Mucosa of descending colon (tissue), 3 donors: Measurements from ENCODE around the gene ATG3. TPM values are rescaled to one million over a fixed set of nuclear protein-coding genes. Genes with fewer than 3 reads are reported as not detected.
"Not testable (repeated sequence)": the region's sequence is repeated elsewhere in the genome, so short reads cannot be mapped to it uniquely, and the experiment has no call there.

Experiments used
- ATAC-seq: fragments of 200-7000 bp; cut with Tn5 transposase; one replicate; pipeline ENCODE4 v1.9.1; 2020; ENCODE audit warnings: mild to moderate bottlenecking, moderate library complexity
- DNase-seq, 3 donors: peaks; one replicate each; pipeline ENCODE4 v3.0.0-alpha.2; 2020
- H3K36me3 ChIP-seq: fragments of 200-600 bp; one replicate; pipeline ENCODE4 v1.8.0; 2021; ENCODE audit warnings: low read depth, mild to moderate bottlenecking
- H3K4me1 ChIP-seq: fragments of 200-600 bp; one replicate; pipeline ENCODE4 v1.8.0; 2021; ENCODE audit warnings: low read depth, mild to moderate bottlenecking
- H3K4me3 ChIP-seq: fragments of 200-600 bp; one replicate; pipeline ENCODE4 v1.8.0; 2021; ENCODE audit warnings: mild to moderate bottlenecking
- H3K9me3 ChIP-seq: fragments of 200-600 bp; one replicate; pipeline ENCODE4 v1.8.0; 2021; ENCODE audit warnings: mild to moderate bottlenecking
- CTCF ChIP-seq: fragments of 200-600 bp; IDR thresholded peaks from one replicate; pipeline ENCODE4 v1.8.0; 2022; ENCODE audit warnings: antibody characterized with exemption, mild to moderate bottlenecking
- intact Hi-C, 2 donors: fragments of 100-400 bp; cut with DNase I in 1 of 2; cut with micrococcal nuclease in 1 of 2; formaldehyde crosslinking; loops; one replicate each; pipeline versions ENCODE4 v1.11.0 to v1.11.1; 2022; cut with DNase I, micrococcal nuclease
- total RNA-seq, 3 donors: library from RNA; stranded (reverse); fragmentation: NEBNext Ultra II Directional in 2 of 3; extraction: Animal tissue kit (Norgen Biotek cat#: 25700) in 2 of 3; gene quantifications; one replicate each; pipeline versions ENCODE4 v1.2.1 to v1.2.4, GENCODE V29; 2021 to 2023
- donor health status: DM: no; HTN: no; CAD: no; lungs with moderate emphysema.
- donor health status: DM: no; HTN: no; CAD: no.
- donor health status: DM: no; HTN: yes; CAD: no.

The ATG3 gene
- total RNA-seq, 3 donors from 2014 or later = 44.1 to 60.0 (median 51.0) TPM

DNA sequence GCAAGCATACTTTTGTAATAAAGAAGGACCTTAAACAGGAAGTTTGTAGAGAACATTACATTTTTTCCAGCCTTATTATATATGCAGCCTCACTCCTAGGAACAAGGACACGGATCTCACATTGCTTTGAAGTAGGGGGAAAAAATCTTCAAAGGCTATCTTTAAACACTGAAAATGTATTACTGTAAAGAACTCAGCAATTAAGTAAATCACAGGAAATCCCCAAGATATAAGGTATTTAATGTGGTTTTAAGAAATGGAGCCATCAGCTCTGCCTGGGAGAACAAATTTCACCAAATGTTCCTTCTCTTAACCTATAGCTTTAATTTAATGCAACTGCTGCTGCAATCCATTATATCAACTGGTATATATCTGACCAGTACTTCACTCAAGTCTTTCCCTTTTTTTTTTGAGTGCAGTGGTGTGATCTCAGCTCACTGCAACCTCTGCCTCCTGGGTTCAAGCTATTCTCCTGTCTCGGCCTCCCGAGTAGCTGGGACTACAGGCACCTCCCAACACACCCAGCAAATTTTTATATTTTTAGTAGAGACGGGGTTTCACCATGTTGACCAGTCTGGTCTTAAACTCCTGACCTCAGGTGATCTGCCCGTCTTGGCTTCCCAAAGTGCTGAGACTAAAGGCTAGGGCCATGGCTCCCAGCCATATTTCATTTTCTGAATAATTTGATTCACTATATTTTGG lies 65.2 kb downstream of the ATG3 start:
- DNase-seq (no peak), ATAC-seq (no peak)
- intact Hi-C loops = no loop called here
- no peak overlapping the region for H3K4me3 ChIP-seq
- TF ChIP-seq CTCF = no peak
- no peaks in the 10 kb centered on the region for H3K4me1 ChIP-seq
- H3K9me3 ChIP-seq = no peaks in the 10 kb centered on the region
- no peaks in the 10 kb centered on the region for H3K36me3 ChIP-seq

- H3K9me3 ChIP-seq = not testable (repeated sequence)
These were observed 67.4 kb downstream of the ATG3 start for GRCh38 chr3:112494448-112494767.

DNA sequence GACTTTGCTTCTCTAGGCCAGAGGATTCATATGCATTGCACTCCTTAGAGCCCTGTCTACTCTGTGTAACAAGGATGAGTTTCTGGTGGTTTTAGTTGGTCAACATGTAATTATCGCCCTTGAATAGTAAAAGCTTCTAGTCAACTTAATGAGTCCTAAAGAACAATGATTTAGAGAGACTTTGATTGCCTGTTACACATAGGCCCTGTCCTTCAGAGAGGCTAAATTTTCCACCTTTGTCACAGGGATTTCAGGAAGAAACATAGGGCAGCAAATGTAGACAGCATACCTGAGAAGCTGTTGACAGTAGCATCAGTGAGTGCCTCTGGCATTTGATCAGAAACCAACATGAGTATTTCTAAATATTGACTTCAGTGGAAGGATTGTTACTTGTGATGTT lies 69.6 kb downstream of the ATG3 start:
- intact Hi-C loops = no loop called here
- H3K36me3 ChIP-seq = no peaks in the 10 kb centered on the region

More at GRCh38 chr3:112494448-112494767, 67.4 kb downstream of the ATG3 start:
- H3K4me3 ChIP-seq, H3K4me1 ChIP-seq, intact Hi-C loops, DNase-seq, H3K36me3 ChIP-seq, ATAC-seq: not testable (repeated sequence)

GRCh38 chr3:112491373-112491772 lies 70.4 kb downstream of the ATG3 start:
- Histone ChIP-seq H3K9me3 (no peaks in the 10 kb centered on the region), H3K4me1 (no peaks in the 10 kb centered on the region), H3K4me3 (no peak overlapping the region), H3K36me3 (no peaks in the 10 kb centered on the region)
- ATAC-seq (peak; percentile 86), DNase-seq (peak in 1 of 3 donors; percentile 19)
- intact Hi-C loops = no loop called here
- no peak for TF ChIP-seq CTCF

More for the DNA sequence above, 69.6 kb downstream of the ATG3 start:
- no peak overlapping the region for H3K4me3 ChIP-seq
- DNase-seq = no peak
- H3K4me1 ChIP-seq = no peaks in the 10 kb centered on the region
- no peaks in the 10 kb centered on the region for H3K9me3 ChIP-seq
- no peak for TF ChIP-seq CTCF
- ATAC-seq = no peak

DNA sequence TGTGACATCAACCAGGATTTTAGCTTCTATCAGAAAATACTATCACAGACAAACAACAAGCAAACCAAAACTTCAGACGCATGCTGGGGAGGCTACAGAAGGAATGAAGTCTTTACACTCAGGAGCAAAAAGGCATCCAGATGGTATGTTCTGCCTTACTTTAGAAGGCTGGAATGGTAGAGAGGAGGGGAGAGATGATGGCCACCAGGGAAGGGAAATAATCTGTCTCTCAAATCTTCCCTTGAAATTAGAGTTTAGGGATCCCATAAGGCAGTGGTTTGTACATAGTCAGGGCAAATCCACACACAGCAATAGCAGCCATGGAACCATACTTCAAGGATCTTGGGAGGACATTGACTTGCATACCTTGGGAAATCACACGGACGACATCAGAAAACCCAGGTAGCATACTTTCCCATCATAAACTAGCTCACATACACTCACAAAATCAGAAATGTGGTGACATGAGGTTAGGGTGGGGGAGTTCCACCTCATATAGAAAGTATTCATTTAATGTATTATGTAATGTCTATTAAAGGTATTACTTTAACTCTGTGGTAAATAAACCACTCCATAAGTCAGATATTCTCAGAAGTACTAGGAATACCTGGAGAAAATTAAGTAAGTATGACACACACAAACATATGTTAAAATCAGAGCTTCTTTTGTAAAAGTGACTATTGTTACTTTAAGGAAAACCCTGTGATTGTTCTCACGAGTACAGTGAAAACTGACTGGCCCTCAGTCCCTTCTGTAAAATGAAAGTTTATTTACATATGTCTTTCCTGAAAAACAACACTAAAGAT lies 71.9 kb downstream of the ATG3 start:
- Histone ChIP-seq H3K9me3 (no peaks in the 10 kb centered on the region), H3K4me3 (no peak overlapping the region), H3K36me3 (no peaks in the 10 kb centered on the region), H3K4me1 (no peaks in the 10 kb centered on the region)
- intact Hi-C loops = no loop called here
- no peak for DNase-seq
- ATAC-seq = no peak
- TF ChIP-seq CTCF = no peak

DNA sequence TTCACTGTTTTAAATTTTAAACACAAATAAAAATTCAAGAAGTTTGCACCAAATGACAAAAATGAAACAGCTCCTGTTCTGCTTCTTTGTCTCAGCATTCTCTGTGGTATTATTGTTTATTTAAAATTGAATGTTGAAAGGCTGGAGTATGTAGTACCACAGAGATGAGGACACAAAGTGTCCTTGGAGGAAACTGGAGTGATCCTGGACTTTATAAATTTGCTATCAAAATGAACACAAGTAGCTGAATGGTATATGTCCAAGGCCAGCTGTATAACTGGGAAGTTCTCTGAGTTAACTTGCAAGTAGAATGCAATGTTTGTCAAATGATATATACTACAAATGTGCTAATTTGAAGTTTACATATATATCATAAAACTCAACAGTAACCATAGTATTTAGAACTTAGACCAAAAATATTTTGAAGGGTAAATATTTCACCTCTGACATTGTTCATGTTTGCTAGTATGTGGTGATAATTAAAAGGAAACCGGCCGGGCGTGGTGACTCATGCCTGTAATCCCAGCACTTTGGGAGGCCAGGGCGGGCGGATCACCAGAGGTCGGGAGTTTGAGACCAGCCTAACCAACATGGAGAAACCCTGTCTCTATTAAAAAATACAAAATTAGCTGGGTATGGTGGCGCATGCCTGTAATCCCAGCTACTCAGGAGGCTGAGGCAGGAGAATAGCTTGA lies 74.8 kb downstream of the ATG3 start:
- H3K4me1 ChIP-seq = no peaks in the 10 kb centered on the region
- no peak overlapping the region for H3K4me3 ChIP-seq
- H3K36me3 ChIP-seq = no peaks in the 10 kb centered on the region
- DNase-seq (no peak), ATAC-seq (no peak)
- intact Hi-C loops = no loop called here
- H3K9me3 ChIP-seq = no peaks in the 10 kb centered on the region
- no peak for TF ChIP-seq CTCF
